ENCODE results near the gene TRAPPC8.

- TF ChIP-seq POLR2A (IDR thresholded peaks at IDR 0.05) (no peak), CTCF (IDR thresholded peaks at IDR 0.05) (no peak)
Measured at GRCh38 chr18:31819925-31820229, 123.1 kb downstream of the TRAPPC8 start.

All from Peyer's patch (tissue), 4 donors.